Measurements from ENCODE around the gene POLRMT.
"Not testable (repeated sequence)": the region's sequence is repeated elsewhere in the genome, so short reads cannot be mapped to it uniquely, and the experiment has no call there.

POLRMT gene

GRCh38 chr19:626566-626965 lies 6.8 kb downstream of the POLRMT start:
- not testable (repeated sequence) for FAIRE-seq

- FAIRE-seq, result no peak
Observed at GRCh38 chr19:625257-625656, 8.1 kb downstream of the POLRMT start.

GRCh38 chr19:624433-625109 lies 8.8 kb downstream of the POLRMT start:
- FAIRE-seq, result no peak

- FAIRE-seq, result peak; percentile 33
Observed at GRCh38 chr19:623974-624373, 9.4 kb downstream of the POLRMT start.

GRCh38 chr19:623175-623916 lies 10.0 kb downstream of the POLRMT start:
- no peak for FAIRE-seq

- FAIRE-seq, result no peak
Observed at GRCh38 chr19:622666-623065, 10.7 kb downstream of the POLRMT start.

- FAIRE-seq, result no peak
Observed at GRCh38 chr19:621819-622218, 11.5 kb downstream of the POLRMT start.

GRCh38 chr19:621191-621590 lies 12.1 kb downstream of the POLRMT start:
- not testable (repeated sequence) for FAIRE-seq

GRCh38 chr19:620166-620862 lies 13.0 kb downstream of the POLRMT start:
- FAIRE-seq, result no peak

- no peak for FAIRE-seq
Observed at GRCh38 chr19:619286-620002, 13.9 kb downstream of the POLRMT start.

- FAIRE-seq, result no peak
Observed at GRCh38 chr19:618674-619285, 14.6 kb downstream of the POLRMT start.

- no peak for FAIRE-seq
Observed at GRCh38 chr19:618247-618619, 15.1 kb downstream of the POLRMT start.

- no peak for FAIRE-seq
Observed at GRCh38 chr19:617551-618246, 15.6 kb downstream of the POLRMT start.

GRCh38 chr19:616747-617526 lies 16.4 kb downstream of the POLRMT start:
- FAIRE-seq, result no peak

- FAIRE-seq, result no peak
Observed at GRCh38 chr19:616062-616700, 17.2 kb downstream of the POLRMT start.

- FAIRE-seq, result no peak
Observed at GRCh38 chr19:615619-616018, 17.7 kb downstream of the POLRMT start.

GRCh38 chr19:613732-614567 lies 19.4 kb downstream of the POLRMT start:
- FAIRE-seq, result no peak

GRCh38 chr19:612941-613340 lies 20.4 kb downstream of the POLRMT start:
- no peak for FAIRE-seq

- FAIRE-seq, result no peak
Observed at GRCh38 chr19:611481-611868, 21.9 kb downstream of the POLRMT start.

Measured in endometrium (tissue), 2 donors.